GM18870 (cell line): ENCODE measurements around the gene IRF9.

ENCODE experiments used
- ATAC-seq: cut with Tn5 transposase; IDR thresholded peaks from one replicate; pipeline ENCODE4 v1.9.1; 2021; ENCODE audit warnings: moderate library complexity; ENCODE audit not compliant: unreplicated experiment

The IRF9 gene

DNA sequence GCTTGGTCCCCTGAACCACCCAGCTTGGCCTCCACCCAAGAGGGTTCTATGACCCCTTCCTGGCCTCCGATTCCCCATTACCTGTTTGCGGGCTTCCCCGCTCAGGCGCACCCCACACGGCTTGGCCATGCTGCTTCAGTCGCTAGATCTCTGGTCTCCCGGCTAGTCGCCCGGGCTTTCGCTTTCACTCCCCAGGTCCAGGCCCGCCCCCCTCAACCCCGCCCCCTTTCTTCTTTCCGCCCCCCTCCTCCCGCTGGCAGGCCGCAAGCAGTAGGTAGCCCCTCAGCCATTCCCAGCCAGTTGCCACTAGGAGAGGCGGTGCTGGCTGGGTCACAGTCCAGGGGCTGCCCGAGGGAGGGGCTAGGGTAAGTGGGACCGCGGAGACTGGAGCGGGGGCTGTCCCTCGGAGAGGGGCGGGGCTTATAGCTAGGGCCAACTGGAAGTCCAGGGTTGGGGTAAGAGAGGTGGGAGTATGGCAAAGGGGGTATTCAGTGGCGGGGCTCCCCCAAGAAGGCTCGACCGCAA, 14.6 kb upstream of the IRF9 start, which contains the start of gene PSME2:
Gene PSME2, minus strand, starts transcription at position 158 of the 525 bp plus-strand sequence. Its CDS starts 29 bp downstream, at position 129.
- peak; percentile 52 for ATAC-seq

DNA sequence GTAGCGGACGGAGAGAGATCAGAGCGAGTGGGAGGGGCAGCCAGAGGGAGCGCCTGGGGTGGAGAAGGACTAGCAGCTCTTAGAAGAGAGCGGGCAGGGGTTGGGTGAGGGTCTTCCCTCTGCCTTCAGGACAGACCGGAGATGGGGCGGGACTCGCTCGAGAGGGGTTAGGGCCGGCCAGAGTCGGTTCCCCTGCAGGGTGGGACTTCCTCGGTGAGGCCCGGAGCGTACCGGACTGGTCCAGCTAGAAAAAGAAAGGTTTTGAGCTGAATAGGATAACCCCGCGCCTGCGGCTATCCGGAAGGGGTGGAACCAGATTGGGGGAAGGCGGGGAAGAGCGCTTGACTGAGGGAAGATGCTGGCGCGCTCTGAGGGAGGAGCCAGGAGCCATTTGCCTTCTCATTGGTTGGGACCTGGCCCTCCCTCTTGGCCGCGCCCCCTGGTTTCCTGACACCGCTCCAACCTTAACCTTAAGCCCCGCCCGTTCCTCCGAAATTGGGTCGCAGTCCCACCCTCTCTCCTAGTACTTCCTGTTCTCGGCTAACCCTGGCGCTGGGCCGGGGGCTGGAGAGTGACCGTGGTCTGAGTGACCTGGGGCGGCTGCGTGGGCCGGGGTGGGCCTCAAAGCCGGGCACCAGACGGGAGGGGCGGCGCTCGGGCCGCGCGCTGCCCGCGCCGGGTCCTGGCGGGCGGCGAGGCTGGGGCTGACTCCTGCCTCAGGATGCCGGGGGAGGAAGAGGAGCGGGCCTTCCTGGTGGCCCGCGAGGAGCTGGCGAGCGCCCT, 13.9 kb upstream of the IRF9 start, which contains the start of gene RNF31:
Gene RNF31, plus strand, starts transcription at position 521 of the 783 bp plus-strand sequence. Its CDS starts 201 bp downstream, at position 722.
- peak; percentile 75 for ATAC-seq

GRCh38 chr14:24147761-24148428, 13.2 kb upstream of the IRF9 start:
- ATAC-seq: no peak

- no peak for ATAC-seq
Measured at GRCh38 chr14:24149302-24149969, 11.6 kb upstream of the IRF9 start.

- ATAC-seq: no peak
Measured at GRCh38 chr14:24150061-24150460, 11.0 kb upstream of the IRF9 start.

- ATAC-seq: no peak
Measured at GRCh38 chr14:24150567-24150966, 10.5 kb upstream of the IRF9 start.

DNA sequence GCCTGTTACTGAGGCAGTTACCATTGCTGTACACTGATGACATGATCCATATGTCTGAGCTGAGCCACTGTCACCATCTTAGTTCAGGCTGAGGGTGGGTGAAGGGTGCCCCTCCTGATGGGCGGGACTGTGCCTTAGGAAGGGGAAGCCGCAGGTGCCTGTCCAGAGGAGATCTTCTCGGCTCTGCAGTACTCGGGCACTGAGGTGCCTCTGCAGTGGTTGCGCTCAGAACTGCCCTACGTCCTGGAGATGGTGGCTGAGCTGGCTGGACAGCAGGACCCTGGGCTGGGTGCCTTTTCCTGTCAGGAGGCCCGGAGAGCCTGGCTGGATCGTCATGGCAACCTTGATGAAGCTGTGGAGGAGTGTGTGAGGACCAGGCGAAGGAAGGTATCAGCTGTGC, 10.1 kb upstream of the IRF9 start:
- ATAC-seq: no peak

GRCh38 chr14:24151404-24152080, 9.5 kb upstream of the IRF9 start:
- ATAC-seq: no peak

GRCh38 chr14:24155100-24155499, 6.0 kb upstream of the IRF9 start:
- no peak for ATAC-seq

DNA sequence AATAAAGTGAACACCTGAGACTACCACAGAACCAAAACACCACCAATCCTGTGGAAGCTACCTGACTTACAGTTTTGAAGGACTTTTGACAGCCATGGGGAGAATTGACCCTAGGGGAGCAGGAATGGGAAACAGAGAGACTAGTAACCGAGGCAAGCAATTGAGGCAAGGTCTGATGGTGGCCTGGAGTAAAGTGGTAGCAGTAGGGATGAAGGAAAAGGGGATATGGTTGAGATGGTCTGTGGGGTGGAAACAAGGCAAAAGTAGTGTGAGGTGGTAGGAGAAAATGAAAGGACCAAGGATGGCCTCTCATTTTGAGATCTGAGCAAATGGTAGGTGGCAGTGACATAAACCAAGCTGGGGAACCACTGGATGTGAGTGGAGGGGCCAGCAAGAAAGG, 4.2 kb upstream of the IRF9 start:
- ATAC-seq: no peak

GRCh38 chr14:24157331-24157730, 3.7 kb upstream of the IRF9 start:
- ATAC-seq: no peak

- no peak for ATAC-seq
Measured at GRCh38 chr14:24159777-24160498, 1.1 kb upstream of the IRF9 start.

DNA sequence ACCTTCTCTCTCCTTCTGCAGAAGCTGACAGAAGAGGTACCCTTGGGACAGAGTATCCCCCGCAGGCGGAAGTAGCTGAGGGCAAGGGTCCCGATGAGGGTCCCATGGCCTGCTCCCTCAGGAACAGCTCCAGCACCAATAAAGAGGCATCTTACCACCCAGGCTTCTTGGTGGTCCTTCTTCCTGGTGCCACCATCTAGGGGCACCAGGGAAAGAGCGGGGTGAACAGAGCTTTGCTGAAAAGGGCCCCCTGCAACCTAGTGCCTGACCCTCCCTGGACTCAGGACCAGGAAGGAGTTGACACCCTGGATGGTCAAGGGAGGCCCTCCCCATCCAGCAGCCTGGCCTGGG, 591 bp upstream of the IRF9 start:
- ATAC-seq: no peak

- no peak for ATAC-seq
Measured at GRCh38 chr14:24162093-24162492, 1.0 kb downstream of the IRF9 start.

GRCh38 chr14:24164518-24164991, 3.5 kb downstream of the IRF9 start:
- no peak for ATAC-seq

DNA sequence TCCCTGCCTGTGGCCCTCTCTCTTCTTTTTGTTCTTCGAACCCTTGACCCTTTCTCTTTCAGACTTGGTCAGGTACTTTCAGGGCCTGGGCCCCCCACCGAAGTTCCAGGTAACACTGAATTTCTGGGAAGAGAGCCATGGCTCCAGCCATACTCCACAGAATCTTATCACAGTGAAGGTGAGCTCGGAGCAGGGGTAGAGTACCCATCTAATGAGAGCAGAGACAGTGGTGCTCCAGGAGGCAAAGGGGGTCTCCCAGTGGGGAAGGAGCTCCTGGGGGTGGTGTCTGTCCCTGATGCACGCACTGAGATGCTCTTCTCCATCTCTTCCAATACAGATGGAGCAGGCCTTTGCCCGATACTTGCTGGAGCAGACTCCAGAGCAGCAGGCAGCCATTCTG, 4.7 kb downstream of the IRF9 start:
- ATAC-seq: no peak

DNA sequence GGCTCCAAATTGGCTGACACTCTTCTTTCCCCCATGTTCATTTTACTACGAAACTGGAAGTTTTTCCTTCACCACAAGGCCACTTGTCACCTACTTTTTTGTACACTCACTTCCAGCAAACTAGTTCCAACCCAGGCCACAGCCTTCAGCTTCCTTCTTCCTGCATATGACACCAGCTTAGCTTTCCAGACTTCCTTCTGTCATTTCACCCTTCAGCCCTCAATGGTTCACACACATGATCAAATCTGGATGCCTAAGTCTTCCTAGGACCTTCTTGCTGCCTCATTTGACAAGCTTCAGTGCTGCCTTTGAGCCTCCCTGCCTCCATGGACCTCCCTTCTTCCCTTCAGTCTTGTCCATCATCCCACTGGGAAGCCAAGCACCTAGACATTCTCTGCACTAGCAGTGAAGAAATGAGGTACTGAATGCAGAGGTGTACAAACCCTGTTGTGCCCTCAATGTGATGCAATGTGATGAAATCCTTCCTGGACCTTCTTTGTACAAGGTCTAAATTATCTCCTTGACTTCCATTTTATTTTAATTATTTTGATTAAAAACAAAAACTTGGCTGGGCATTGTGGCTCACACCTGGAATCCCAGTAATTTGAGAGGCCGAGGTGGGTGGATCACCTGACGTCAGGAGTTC, 6.5 kb downstream of the IRF9 start:
- ATAC-seq: no peak

DNA sequence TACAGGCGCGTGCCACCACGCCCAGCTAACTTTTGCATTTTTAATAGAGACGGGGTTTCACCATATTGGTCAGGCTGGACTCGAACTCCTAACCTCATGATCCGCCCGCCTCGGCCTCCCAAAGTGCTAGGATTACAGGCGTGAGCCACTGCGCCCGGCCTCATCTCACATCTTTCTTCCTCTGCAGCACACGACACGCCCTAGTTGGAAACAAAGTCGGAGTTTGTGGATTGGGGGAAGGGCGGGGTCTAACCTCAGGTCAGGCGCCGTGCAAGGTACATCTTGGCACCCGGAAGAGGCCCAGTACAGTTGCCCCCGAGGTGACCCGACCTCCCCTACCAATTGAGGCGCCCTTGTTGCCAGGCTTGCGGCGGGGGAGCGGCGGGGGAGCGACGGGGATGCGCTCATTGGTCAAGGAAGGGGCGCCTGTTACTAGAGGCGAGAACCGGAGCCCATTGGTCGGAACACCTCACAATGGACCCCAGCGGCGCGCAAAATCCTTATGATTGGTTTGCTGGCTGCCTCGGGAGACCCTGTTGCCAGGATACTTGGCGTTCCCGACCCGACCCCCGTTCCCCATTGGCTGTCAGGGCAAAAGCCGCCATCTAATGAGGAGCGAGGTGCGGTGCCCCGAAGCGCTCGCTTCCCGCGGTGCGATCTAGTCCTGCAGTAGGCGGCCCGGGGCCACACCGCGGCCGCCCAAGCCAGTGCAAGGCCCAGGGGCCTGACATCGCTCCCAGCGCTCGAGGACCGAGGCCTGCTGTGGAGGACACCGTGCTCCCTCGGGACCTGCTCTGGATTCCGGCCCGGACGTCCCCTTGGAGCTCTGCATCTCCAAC, 10.6 kb downstream of the IRF9 start, which contains the start of gene REC8:
Gene REC8, plus strand, starts transcription at position 659 of the 839 bp plus-strand sequence. CDS start 473 bp downstream, outside the sequence.
- ATAC-seq: peak; percentile 59
